ENCODE measurements around the gene S1PR4.

The S1PR4 gene

GRCh38 chr19:3224346-3225168 is 46.0 kb downstream of the S1PR4 start, which contains the start of gene CELF5:
TSS of gene CELF5 (plus strand) at chr19:3224661. CDS start at chr19:3224740, 79 bp downstream.
- TF ChIP-seq, protein P1, sequence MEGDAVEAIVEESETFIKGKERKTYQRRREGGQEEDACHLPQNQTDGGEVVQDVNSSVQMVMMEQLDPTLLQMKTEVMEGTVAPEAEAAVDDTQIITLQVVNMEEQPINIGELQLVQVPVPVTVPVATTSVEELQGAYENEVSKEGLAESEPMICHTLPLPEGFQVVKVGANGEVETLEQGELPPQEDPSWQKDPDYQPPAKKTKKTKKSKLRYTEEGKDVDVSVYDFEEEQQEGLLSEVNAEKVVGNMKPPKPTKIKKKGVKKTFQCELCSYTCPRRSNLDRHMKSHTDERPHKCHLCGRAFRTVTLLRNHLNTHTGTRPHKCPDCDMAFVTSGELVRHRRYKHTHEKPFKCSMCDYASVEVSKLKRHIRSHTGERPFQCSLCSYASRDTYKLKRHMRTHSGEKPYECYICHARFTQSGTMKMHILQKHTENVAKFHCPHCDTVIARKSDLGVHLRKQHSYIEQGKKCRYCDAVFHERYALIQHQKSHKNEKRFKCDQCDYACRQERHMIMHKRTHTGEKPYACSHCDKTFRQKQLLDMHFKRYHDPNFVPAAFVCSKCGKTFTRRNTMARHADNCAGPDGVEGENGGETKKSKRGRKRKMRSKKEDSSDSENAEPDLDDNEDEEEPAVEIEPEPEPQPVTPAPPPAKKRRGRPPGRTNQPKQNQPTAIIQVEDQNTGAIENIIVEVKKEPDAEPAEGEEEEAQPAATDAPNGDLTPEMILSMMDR (IDR thresholded peaks at IDR 0.05; ENCODE audit: unreplicated experiment in 3 of 3) = peak; percentile 52 to 60 (median 56)
- Mint-ChIP-seq H3K36me3 (ENCODE audit: low read depth) (no peaks in the 10 kb centered on the region), H3K27me3 (ENCODE audit: low read depth) (peaks cover 29% of the 10 kb centered on the region), H3K9me3 (no peaks in the 10 kb centered on the region), H3K4me1 (peaks cover 4% of the 10 kb centered on the region), H3K27ac (no peak within 1 kb of the TSS), H3K4me3 (peak within 1 kb of the TSS; percentile 49 to 56 (median 50))

GRCh38 chr19:3225169-3225485 is 46.6 kb downstream of the S1PR4 start:
- no peaks in the 10 kb centered on the region for H3K36me3 Mint-ChIP-seq (ENCODE audit: low read depth)
- peak overlapping the region in 1 of 3 experiments; percentile 45 for H3K4me3 Mint-ChIP-seq
- H3K27ac Mint-ChIP-seq = no peak overlapping the region
- no peaks in the 10 kb centered on the region for H3K9me3 Mint-ChIP-seq
- peaks cover 4% of the 10 kb centered on the region for H3K4me1 Mint-ChIP-seq
- H3K27me3 Mint-ChIP-seq (ENCODE audit: low read depth) = peaks cover 27% of the 10 kb centered on the region
- TF ChIP-seq, protein P1 (IDR thresholded peaks at IDR 0.05; ENCODE audit: unreplicated experiment in 3 of 3) = no peak

DNA sequence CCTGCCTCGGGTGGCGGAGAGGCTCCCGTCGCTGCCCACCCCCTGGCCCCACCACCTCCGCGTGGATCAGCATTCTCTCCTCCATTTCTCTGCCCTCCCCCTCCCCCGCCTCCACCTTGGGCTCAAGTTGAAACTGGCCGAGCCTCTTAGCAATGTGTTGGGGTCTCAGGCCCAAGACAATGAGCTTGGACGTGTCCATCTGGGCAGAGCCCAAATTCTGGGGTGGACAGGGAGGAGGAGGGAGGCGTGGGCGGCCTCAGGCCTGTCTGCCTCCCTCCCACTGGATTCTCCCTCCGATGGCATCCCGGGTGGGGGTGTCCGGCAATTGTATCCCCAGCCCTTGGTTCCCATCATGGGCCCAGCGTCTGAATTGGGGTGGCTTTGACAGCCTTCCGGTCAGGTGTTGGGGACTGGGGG is 47.1 kb downstream of the S1PR4 start:
- H3K36me3 Mint-ChIP-seq (ENCODE audit: low read depth) = no peaks in the 10 kb centered on the region
- TF ChIP-seq, protein P1 (IDR thresholded peaks at IDR 0.05; ENCODE audit: unreplicated experiment in 3 of 3) = no peak
- no peak overlapping the region for H3K27ac Mint-ChIP-seq
- H3K9me3 Mint-ChIP-seq = no peaks in the 10 kb centered on the region
- no peak overlapping the region for H3K4me3 Mint-ChIP-seq
- peaks cover 26% of the 10 kb centered on the region for H3K27me3 Mint-ChIP-seq (ENCODE audit: low read depth)
- H3K4me1 Mint-ChIP-seq = peaks cover 4% of the 10 kb centered on the region

GRCh38 chr19:3227054-3227626 is 48.6 kb downstream of the S1PR4 start:
- Mint-ChIP-seq H3K27me3 (ENCODE audit: low read depth) (peaks cover 20% of the 10 kb centered on the region), H3K27ac (no peak overlapping the region), H3K36me3 (ENCODE audit: low read depth) (no peaks in the 10 kb centered on the region), H3K9me3 (no peaks in the 10 kb centered on the region), H3K4me1 (peaks cover 4% of the 10 kb centered on the region), H3K4me3 (peak overlapping the region in 2 of 3 experiments; percentile 29 to 39)
- TF ChIP-seq, protein P1 (IDR thresholded peaks at IDR 0.05; ENCODE audit: unreplicated experiment in 3 of 3) = no peak

DNA sequence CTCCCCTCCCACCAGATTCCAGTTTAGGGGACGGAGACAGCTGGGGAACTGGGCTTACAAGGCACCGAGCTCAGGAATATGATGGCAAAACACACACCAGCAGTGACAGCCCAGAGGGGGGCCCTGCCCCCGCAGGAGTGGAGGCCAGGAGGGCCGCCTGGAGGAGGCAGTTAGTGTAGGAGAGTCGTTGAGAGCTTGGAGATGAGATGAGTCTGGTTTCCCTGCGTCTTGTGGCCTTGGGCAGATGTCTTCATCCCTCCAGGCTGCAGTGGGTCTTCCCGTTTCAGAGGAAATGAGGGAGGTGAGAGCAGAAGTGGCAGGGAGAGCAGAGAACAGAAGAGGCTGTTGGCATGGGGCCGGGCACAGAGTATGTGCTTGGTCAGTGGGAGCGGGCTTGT is 50.8 kb downstream of the S1PR4 start:
- Mint-ChIP-seq H3K27ac (no peak overlapping the region), H3K36me3 (ENCODE audit: low read depth) (no peaks in the 10 kb centered on the region), H3K4me1 (peaks cover 4% of the 10 kb centered on the region), H3K27me3 (ENCODE audit: low read depth) (peaks cover 15% of the 10 kb centered on the region), H3K4me3 (no peak overlapping the region), H3K9me3 (no peaks in the 10 kb centered on the region)
- TF ChIP-seq, protein P1 (IDR thresholded peaks at IDR 0.05; ENCODE audit: unreplicated experiment in 3 of 3) = no peak

Measured in nephron (organoid).